ENCODE data around the gene L3MBTL4.
"Not testable (repeated sequence)": the region's sequence is repeated elsewhere in the genome, so short reads cannot be mapped to it uniquely, and the experiment has no call there.

L3MBTL4 gene

GRCh38 chr18:6406075-6406909 lies 8.4 kb downstream of the L3MBTL4 start:
- DNase-seq, result no peak

GRCh38 chr18:6405237-6406074 lies 9.3 kb downstream of the L3MBTL4 start:
- DNase-seq, result no peak

GRCh38 chr18:6404834-6405233 lies 9.9 kb downstream of the L3MBTL4 start:
- DNase-seq, result no peak

DNA sequence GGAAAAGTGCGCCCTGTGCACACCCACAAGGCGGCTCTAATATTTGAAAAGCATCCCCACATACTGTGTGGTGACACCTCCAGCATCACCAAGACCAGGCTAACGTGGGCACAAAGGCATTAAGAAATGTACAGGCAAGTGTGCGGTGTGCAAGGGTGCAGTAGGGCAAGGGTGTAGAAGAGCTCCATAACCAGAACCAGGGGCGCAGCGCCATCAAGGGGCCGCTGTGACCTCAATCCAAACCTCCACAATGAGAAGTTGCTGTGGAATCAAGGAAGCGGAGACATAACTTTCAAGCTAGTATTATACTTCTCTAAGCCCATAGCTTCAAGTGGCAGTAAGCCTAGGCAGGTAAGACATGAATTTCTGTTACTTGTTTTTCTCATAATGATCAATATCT lies 13.0 kb downstream of the L3MBTL4 start:
- no peak for DNase-seq

GRCh38 chr18:6399776-6400175 lies 14.9 kb downstream of the L3MBTL4 start:
- DNase-seq, result no peak

DNA sequence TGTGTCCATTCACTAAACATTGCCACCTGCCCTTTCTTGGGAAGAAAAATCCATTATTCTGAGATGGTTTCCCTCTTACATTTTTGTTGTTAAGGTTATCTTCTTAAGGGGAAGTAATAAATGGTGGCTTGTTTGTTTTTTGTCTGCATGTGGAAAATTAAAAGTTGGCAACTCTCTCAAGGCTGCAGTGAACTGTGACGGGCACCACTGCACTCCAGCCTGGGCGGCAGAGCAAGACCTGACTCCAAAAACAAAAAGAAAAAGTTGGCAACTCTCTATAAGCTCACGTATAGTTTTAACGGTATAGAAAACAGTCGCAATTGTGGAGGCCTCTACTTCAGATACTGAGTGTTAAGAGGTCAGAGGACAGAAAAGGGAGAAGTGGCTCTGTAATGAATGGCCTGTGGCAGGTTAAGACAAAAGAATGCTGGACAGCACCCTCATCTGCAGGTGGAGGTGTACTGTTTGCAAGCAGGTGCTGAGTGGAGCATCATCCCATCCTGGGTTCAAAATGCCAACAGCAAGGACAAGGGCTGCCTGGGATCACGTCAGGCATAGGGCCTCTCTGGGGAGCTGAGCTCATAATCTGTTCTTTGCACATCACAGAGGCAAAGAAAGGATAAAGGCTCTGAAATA lies 16.7 kb downstream of the L3MBTL4 start:
- DNase-seq, result no peak

DNA sequence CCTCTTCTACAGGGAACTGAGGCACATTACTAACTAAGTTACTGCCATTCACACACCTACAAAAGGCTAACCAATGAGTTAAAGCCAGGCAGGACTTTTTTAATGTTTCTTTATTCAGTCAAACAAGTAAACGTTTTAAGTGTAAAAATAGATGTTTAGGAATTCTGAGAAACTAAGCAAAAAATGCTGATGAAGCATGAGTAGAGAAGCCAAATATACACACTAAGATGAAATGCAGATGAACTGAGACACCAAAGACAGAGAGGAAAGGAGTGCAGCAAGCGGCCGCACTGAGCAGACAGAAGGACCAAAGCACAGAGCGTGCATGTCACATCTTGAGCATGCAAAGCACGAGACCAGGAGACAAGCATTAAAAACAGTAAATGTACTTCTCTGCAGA lies 17.9 kb downstream of the L3MBTL4 start:
- no peak for DNase-seq

- DNase-seq, result no peak
These were observed 18.4 kb downstream of the L3MBTL4 start for GRCh38 chr18:6396276-6396675.

DNA sequence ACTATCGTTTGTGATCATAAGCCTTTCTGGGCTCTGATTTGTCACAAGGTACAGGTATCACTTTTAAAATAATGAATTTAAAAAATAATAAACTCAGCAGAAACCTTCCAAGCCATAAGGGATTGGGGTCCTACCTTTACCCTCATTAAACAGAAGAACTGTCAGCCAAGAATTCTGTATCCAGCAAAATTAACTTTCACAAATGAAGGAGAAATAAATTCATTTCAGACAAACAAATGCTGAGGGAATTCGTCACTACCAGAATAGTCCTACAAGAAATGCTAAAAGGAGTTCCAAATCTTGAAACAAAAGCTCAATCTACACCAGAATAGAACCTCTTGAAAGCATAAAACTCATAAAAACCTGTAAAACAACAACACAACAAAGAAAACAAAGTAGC lies 25.7 kb downstream of the L3MBTL4 start:
- DNase-seq, result no peak

- DNase-seq, result no peak
These were observed 31.7 kb downstream of the L3MBTL4 start for GRCh38 chr18:6382963-6383362.

DNA sequence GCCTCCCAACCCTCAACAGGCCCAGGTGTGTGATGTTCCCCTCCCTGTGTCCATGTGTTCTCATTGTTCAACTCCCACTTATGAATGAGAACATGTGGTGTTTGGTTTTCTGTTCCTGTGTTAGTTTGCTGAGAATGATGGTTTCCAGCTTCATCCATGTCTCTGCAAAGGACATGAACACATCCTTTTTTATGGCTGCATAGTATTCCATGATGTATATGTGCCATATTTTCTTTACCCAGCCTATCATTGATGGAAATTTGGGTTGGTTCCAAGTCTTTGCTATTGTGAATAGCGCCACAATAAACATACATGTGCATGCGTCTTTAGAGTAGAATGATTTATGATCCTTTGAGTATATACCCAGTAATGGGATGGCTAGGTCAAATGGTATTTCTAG lies 37.2 kb downstream of the L3MBTL4 start:
- DNase-seq, result not testable (repeated sequence)

DNA sequence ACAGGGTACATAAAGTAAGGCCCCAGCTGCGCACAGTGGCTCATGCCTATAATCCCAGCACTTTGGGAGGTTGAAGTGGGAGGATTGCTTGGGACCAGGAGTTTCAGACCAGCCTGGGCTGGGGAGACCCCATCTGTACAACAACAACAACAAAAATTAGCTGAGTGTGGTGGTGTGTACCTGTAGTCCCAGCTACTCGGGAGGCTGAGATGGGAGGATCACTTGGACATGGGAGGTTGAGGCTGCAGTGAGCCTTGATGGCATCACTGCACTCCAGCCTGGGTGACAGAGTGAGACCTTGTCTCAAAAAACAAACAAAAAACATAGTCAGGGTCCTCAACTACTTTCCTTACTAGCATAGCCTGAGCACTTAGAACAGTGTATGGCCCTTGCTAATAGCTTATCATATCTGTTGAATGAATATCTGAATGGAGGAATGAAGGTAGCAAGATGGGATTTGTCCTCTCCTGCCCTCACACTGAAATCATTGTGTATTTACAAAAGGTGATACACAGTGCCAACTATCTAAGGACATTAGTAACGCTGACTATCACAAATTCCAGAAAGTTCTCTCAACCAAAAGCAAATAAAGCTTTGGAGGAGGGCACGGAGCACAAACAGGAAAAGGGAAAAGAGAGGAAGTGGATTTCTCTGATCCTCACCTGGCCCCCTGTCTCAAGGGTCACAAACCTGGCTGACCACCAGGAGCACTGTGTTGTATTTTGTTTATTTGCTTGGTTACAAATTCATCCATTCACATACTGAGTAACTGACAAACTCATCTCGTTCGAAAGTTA lies 38.1 kb downstream of the L3MBTL4 start:
- DNase-seq, result no peak

DNA sequence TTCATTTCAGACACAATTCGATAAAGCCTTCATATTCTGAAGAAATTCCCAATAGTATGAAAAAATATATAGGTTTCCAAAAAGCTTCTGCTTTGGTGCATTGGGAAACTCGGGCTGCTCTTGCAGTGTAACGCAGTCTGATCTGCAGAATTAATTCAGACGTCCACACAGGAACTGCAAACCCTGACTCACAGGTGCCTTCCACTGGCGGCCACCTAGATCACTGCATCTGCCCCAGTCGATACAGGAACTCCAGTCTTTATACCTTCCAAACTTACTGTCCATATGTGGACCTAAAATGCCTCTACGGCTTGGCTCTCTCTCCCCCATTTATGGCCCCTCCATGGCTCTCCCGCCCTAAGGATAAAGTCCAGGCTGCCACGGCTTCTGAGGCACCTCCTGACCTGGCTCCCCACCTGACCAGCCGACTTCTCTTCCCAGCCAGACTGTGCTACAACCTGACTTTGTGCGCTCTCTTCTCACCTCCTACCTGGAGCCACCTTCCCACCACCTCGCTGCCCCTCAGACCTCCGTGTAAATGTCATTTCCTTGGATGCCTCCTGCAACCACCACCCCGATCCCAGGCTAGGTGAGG lies 39.7 kb downstream of the L3MBTL4 start:
- DNase-seq, result no peak

GRCh38 chr18:6374340-6374739 lies 40.4 kb downstream of the L3MBTL4 start:
- DNase-seq, result no peak

GRCh38 chr18:6373187-6373586 lies 41.5 kb downstream of the L3MBTL4 start:
- DNase-seq, result no peak

GRCh38 chr18:6370886-6371635 lies 43.6 kb downstream of the L3MBTL4 start:
- DNase-seq, result no peak

GRCh38 chr18:6370410-6370809 lies 44.3 kb downstream of the L3MBTL4 start:
- DNase-seq, result no peak

- DNase-seq, result no peak
These were observed 46.7 kb downstream of the L3MBTL4 start for GRCh38 chr18:6368017-6368416.

DNA sequence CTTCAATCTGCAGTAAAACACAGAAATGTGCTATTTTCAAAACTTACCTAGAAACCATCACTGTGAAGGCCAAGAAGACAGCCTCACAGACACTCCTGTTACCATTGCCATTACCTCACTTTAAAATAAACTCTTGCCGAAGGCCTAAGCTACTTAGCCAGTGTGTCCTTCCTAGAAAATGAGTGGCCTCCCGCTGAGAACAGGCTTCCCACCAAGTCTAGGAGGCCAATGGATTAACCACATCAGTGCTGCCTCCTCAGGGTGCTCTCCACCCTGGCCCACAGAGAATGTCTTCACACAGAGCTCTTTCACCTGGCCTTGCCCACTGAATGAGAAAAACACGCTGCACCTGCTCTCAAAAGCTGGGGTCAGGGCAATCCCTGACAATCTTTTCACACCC lies 47.5 kb downstream of the L3MBTL4 start:
- DNase-seq, result no peak

DNA sequence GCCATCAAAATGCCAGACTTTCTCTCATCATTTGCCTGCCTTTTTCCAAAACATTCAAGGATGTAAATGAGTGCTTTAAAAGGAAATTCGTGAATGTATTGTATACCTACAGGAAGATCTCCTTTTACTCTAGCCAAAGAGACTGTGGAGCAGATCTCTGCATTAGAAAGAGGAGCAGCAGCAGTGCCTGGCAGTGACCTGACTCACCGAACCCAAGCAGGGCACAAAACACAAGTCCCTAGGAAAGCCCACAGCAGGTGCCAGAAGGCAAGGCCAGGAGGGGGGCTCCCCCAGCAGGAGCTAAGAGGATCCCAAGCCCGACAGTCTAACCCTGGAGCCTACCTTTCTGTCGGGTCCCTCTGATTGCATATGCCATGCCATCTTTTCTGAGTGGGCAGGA lies 47.9 kb downstream of the L3MBTL4 start:
- no peak for DNase-seq

GRCh38 chr18:6365385-6365784 lies 49.3 kb downstream of the L3MBTL4 start:
- no peak for DNase-seq

DNA sequence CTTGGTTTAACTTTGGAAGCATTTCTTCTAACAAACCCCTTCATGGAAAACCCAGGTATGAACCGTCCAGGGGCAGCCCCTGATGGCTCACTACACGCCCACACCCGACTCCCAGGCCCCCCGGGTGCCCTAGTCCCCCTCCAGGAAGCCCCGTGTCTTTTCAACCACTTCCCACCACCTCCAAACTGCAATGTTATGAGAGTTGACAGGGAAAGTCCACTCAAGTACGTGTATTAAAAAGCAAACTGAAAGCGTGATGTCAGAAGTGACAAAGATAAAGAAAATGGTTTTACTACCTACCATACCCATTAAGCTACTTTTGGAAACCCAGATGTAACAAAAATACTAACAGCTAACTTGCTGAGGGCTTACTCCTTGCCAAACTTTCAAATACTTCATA lies 51.5 kb downstream of the L3MBTL4 start:
- DNase-seq, result peak; percentile 1
